ENCODE data around the gene MAP6.

MAP6 gene

GRCh38 chr11:75541193-75542087, 127.4 kb downstream of the MAP6 start:
- no peak overlapping the region for H3K4me3 ChIP-seq (replicated peaks in 1 of 2; ENCODE audit: low read depth in 2 of 2, low read length in 2 of 2)
- DNase-seq (ENCODE audit: low read depth in 2 of 2), result no peak
- TF ChIP-seq CTCF (IDR thresholded peaks at IDR 0.05; ENCODE audit: low read depth, low read length), result no peak

GRCh38 chr11:75539459-75540334, 129.1 kb downstream of the MAP6 start:
- no peak for DNase-seq (ENCODE audit: low read depth in 2 of 2)
- TF ChIP-seq CTCF (IDR thresholded peaks at IDR 0.05; ENCODE audit: low read depth, low read length), result no peak
- no peak overlapping the region for H3K4me3 ChIP-seq (replicated peaks in 1 of 2; ENCODE audit: low read depth in 2 of 2, low read length in 2 of 2)

GRCh38 chr11:75538150-75538942, 130.5 kb downstream of the MAP6 start:
- H3K4me3 ChIP-seq (replicated peaks in 1 of 2; ENCODE audit: low read depth in 2 of 2, low read length in 2 of 2), result no peak overlapping the region
- no peak for DNase-seq (ENCODE audit: low read depth in 2 of 2)
- TF ChIP-seq CTCF (IDR thresholded peaks at IDR 0.05; ENCODE audit: low read depth, low read length), result no peak

GRCh38 chr11:75537740-75538139, 131.1 kb downstream of the MAP6 start:
- no peak for TF ChIP-seq CTCF (IDR thresholded peaks at IDR 0.05; ENCODE audit: low read depth, low read length)
- H3K4me3 ChIP-seq (replicated peaks in 1 of 2; ENCODE audit: low read depth in 2 of 2, low read length in 2 of 2), result no peak overlapping the region
- DNase-seq (ENCODE audit: low read depth in 2 of 2), result no peak

Measured in cardiac fibroblast (primary cell).